ENCODE data around the gene RIMS4. TPM values are rescaled to one million over a fixed set of nuclear protein-coding genes. Genes with fewer than 3 reads are reported as not detected.
"Not testable (repeated sequence)": the region's sequence is repeated elsewhere in the genome, so short reads cannot be mapped to it uniquely, and the experiment has no call there.

Gene RIMS4
- total RNA-seq, 2 experiments from 2014 or later, result not detected

DNA sequence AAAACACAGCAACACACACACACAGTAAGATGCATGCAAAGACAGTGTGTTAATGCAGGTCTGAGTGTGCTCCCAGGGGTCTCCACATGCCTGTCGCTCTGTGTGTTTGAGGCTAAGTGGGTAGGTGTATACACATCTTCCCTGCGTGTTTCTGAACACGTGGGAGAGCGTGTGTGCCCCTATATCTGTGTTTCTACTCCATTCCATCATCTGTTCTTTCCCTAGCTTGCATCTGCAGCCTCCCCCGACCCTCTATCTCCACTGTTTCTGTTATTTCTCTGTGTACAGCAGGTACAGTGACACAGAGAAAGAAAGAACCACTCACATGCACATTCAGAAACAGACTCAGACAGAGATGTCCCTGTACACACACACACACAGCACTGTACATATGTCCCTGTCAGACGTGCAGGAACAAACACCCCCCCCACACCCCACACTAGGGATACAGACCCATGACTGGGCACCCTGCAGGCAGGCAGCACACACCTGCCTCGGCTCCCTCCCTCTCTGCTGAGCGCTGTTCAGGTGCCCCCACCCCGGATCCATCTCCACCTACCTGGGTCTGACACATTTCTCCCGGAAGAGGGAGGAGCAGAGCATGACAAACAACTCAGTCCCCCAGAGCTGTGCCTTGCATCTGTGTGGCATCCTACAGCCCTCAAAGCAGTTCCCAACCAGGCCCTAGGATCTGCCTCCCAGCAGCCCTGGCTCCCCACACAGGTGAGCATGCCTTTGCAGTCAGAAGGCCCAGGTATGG, 37.1 kb downstream of the RIMS4 start:
- Mint-ChIP-seq H3K27ac (no peak overlapping the region), H3K9me3 (no peaks in the 10 kb centered on the region), H3K36me3 (no peaks in the 10 kb centered on the region), H3K4me1 (no peaks in the 10 kb centered on the region), H3K27me3 (peaks cover 8% of the 10 kb centered on the region), H3K4me3 (no peak overlapping the region)
- no peak for DNase-seq
- no peak for ATAC-seq (ENCODE audit: low read depth)
- POLR2A ChIA-PET, result no interaction called here

DNA sequence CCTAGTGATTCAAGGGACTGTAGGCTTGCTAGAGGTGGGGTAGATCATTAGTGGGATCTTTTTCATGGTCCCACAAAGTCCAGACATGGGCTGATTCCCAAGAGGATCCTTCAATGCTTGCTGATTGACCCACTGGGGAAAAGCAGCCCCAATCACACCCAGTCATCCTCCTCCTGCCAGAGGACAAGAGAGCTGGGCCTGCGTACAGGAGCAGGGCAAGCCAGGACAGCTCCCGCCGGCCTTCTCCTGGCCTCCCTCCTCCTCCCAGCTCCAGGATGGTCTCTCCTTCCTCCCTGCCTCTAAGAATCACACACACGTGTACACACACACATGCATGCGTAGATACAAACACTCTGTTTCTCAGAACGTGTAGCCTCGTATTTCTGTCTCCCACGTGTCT, 37.7 kb downstream of the RIMS4 start:
- Mint-ChIP-seq H3K9me3 (no peaks in the 10 kb centered on the region), H3K27me3 (peaks cover 8% of the 10 kb centered on the region), H3K27ac (no peak overlapping the region), H3K36me3 (no peaks in the 10 kb centered on the region), H3K4me1 (no peaks in the 10 kb centered on the region), H3K4me3 (no peak overlapping the region)
- ATAC-seq (ENCODE audit: low read depth) (no peak), DNase-seq (no peak)
- POLR2A ChIA-PET, result no interaction called here

DNA sequence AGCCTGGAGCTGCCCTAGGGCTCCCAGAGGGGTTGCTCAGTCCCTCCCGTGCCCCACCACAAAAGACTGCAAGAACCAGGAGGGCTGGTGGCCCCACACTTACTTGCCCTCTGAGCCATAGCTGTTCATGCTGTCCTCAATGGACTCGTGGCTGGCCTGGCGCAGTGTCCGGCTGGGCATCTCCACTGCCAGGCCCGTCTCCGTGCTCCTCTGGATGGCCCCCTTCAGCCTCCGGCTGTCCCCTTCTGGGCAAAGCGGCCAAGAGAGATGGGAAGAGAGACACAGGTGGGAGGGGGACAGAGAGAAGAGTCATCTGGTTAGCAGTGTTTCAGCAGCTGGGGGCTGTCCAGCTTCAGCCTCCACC, 39.2 kb downstream of the RIMS4 start:
- no peak for DNase-seq
- Mint-ChIP-seq H3K4me1 (no peaks in the 10 kb centered on the region), H3K9me3 (no peaks in the 10 kb centered on the region), H3K36me3 (no peaks in the 10 kb centered on the region), H3K27me3 (peaks cover 8% of the 10 kb centered on the region), H3K4me3 (no peak overlapping the region), H3K27ac (no peak overlapping the region)
- ATAC-seq (ENCODE audit: low read depth), result no peak
- POLR2A ChIA-PET, result no interaction called here

- Mint-ChIP-seq H3K36me3 (no peaks in the 10 kb centered on the region), H3K4me1 (no peaks in the 10 kb centered on the region), H3K4me3 (no peak overlapping the region), H3K27me3 (peaks cover 10% of the 10 kb centered on the region), H3K27ac (no peak overlapping the region), H3K9me3 (no peaks in the 10 kb centered on the region)
- ATAC-seq (ENCODE audit: low read depth) (no peak), DNase-seq (no peak)
- POLR2A ChIA-PET, result no interaction called here
These were observed 39.7 kb downstream of the RIMS4 start for GRCh38 chr20:44770484-44771171.

DNA sequence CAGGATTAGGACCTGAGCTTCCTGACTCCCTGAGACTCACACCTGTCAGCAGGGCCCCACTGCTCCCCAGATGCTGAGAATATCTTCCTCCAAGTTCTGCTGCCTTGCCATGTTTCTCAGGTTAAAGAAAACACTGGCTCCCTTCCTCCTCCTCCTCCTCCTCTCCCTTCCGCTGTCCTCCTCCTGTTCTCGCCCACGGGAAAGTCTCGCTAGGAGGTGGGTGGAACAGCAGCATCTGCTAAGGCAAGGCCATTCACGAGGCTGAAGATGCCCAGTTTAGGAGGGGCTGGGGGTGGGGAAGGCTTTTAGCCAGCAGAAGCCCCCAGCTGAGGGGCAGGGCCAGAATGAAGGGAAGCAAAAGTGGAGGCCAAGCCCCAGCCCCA, 40.9 kb downstream of the RIMS4 start:
- no peaks in the 10 kb centered on the region for H3K4me1 Mint-ChIP-seq
- H3K27me3 Mint-ChIP-seq, result peaks cover 12% of the 10 kb centered on the region
- H3K9me3 Mint-ChIP-seq, result no peaks in the 10 kb centered on the region
- POLR2A ChIA-PET, result no interaction called here
- ATAC-seq (ENCODE audit: low read depth) (no peak), DNase-seq (no peak)
- H3K36me3 Mint-ChIP-seq, result no peaks in the 10 kb centered on the region
- no peak overlapping the region for H3K4me3 Mint-ChIP-seq
- H3K27ac Mint-ChIP-seq, result no peak overlapping the region

DNA sequence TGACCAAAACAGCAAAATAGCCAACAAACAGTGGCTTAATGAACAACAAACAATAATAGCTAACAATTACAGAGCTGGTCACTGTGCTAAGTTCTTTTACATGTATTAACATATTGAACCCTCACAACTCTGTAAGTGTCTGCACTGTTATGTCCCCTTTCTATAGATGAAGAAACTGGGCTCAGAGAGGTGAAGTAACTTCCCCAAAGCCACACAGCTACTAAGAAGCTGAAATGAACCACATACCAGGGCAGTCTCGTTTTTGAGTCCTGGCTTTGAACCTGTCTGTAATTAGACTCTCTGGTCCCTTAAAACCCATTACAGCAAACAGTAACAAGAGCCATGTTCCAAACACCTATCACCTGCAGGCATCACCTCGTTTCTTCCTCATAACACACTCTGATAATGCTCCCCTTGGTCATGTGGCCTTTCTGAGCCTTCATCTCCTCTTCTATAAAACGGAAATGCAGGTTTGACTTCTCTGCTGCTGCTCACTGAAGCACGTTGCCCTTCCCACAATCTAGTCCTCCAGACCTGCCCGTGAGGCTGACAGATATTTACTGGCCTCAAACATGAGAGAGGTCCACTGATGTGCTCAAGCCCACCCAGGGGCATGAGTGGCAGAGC, 41.4 kb downstream of the RIMS4 start:
- DNase-seq (no peak), ATAC-seq (ENCODE audit: low read depth) (no peak)
- H3K27ac Mint-ChIP-seq, result no peak overlapping the region
- peaks cover 12% of the 10 kb centered on the region for H3K27me3 Mint-ChIP-seq
- no peaks in the 10 kb centered on the region for H3K4me1 Mint-ChIP-seq
- H3K9me3 Mint-ChIP-seq, result no peaks in the 10 kb centered on the region
- no peak overlapping the region for H3K4me3 Mint-ChIP-seq
- POLR2A ChIA-PET, result no interaction called here
- no peaks in the 10 kb centered on the region for H3K36me3 Mint-ChIP-seq

DNA sequence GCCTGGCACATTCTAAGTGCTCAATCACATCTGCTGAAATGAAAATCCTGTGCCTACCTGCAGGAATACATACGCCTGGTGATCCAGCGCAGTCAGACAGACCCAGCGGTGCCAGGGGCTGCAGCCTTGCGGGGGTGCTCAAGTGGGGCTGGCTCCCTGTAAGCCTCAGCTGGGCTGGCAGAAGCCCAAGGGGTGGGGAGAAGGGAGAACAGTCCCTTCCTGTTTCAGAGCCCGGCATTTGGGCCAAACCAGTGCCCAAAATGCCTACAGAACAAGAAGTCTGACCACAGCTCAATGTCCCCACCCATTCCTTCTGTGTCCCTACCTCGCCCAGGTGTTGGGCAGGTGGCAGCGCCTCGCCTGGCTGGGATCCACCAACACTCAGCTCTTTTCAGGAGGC, 42.1 kb downstream of the RIMS4 start:
- Mint-ChIP-seq H3K4me3 (no peak overlapping the region), H3K9me3 (no peaks in the 10 kb centered on the region), H3K27me3 (peaks cover 12% of the 10 kb centered on the region), H3K4me1 (no peaks in the 10 kb centered on the region), H3K27ac (no peak overlapping the region), H3K36me3 (no peaks in the 10 kb centered on the region)
- no peak for DNase-seq
- no peak for ATAC-seq (ENCODE audit: low read depth)
- POLR2A ChIA-PET, result no interaction called here

- Mint-ChIP-seq H3K4me1 (no peaks in the 10 kb centered on the region), H3K27me3 (peaks cover 12% of the 10 kb centered on the region), H3K36me3 (no peaks in the 10 kb centered on the region), H3K4me3 (no peak overlapping the region), H3K9me3 (no peaks in the 10 kb centered on the region), H3K27ac (no peak overlapping the region)
- DNase-seq (no peak), ATAC-seq (ENCODE audit: low read depth) (no peak)
- POLR2A ChIA-PET, result no interaction called here
These were observed 44.5 kb downstream of the RIMS4 start for GRCh38 chr20:44765701-44766347.

GRCh38 chr20:44765091-44765490, 45.3 kb downstream of the RIMS4 start:
- no peak overlapping the region for H3K4me3 Mint-ChIP-seq
- POLR2A ChIA-PET, result no interaction called here

GRCh38 chr20:44763798-44764197, 46.5 kb downstream of the RIMS4 start:
- H3K27me3 Mint-ChIP-seq; H3K36me3 Mint-ChIP-seq; H3K27ac Mint-ChIP-seq; POLR2A ChIA-PET; H3K9me3 Mint-ChIP-seq; DNase-seq; H3K4me1 Mint-ChIP-seq; ATAC-seq (ENCODE audit: low read depth); H3K4me3 Mint-ChIP-seq: not testable (repeated sequence)

More at GRCh38 chr20:44765091-44765490, 45.3 kb downstream of the RIMS4 start:
- peaks cover 10% of the 10 kb centered on the region for H3K27me3 Mint-ChIP-seq
- H3K9me3 Mint-ChIP-seq, result no peaks in the 10 kb centered on the region
- no peaks in the 10 kb centered on the region for H3K36me3 Mint-ChIP-seq
- no peaks in the 10 kb centered on the region for H3K4me1 Mint-ChIP-seq
- DNase-seq (no peak), ATAC-seq (ENCODE audit: low read depth) (no peak)
- no peak overlapping the region for H3K27ac Mint-ChIP-seq

DNA sequence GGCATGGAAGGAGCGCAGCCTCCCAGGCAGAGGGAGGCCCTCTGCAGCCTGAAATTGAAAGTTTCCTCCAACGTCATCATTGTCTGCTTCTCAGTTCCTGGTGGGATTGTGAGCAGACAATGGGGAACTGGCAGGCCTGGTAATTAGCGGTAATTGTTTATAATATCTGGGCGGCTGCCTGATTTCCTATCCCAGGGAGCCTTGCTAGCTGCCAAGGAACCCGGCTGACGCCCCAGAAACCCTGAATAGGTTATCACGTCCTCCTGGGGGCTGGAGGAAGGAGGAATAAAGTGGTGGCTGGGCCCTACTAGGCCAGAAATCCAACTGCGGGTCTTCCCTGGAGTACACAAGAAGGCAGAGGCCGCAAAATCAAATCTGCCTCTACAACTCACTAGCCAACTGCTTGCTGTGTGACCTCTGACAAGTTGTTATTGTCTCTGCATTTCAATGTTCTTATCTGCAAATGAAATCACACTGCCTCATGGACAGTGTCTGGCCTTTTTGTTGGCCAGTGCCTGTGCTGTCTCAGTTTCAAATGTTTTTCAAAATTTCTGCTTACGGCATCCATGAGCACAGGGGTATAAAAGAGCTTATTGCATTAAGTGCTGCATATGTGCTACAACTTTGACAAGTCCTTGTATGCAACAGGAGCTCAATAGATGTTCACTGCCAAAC, 47.7 kb downstream of the RIMS4 start:
- H3K27ac Mint-ChIP-seq, result no peak overlapping the region
- no peaks in the 10 kb centered on the region for H3K36me3 Mint-ChIP-seq
- DNase-seq (no peak), ATAC-seq (ENCODE audit: low read depth) (no peak)
- POLR2A ChIA-PET, result no interaction called here
- no peak overlapping the region for H3K4me3 Mint-ChIP-seq
- peaks cover 7% of the 10 kb centered on the region for H3K4me1 Mint-ChIP-seq
- H3K9me3 Mint-ChIP-seq, result no peaks in the 10 kb centered on the region
- H3K27me3 Mint-ChIP-seq, result peaks cover 4% of the 10 kb centered on the region

GRCh38 chr20:44761423-44761822, 48.9 kb downstream of the RIMS4 start:
- DNase-seq (no peak), ATAC-seq (ENCODE audit: low read depth) (no peak)
- H3K27ac Mint-ChIP-seq, result no peak overlapping the region
- H3K36me3 Mint-ChIP-seq, result no peaks in the 10 kb centered on the region
- H3K9me3 Mint-ChIP-seq, result no peaks in the 10 kb centered on the region
- POLR2A ChIA-PET, result no interaction called here
- H3K4me3 Mint-ChIP-seq, result no peak overlapping the region
- H3K27me3 Mint-ChIP-seq, result peaks cover 4% of the 10 kb centered on the region
- peaks cover 7% of the 10 kb centered on the region for H3K4me1 Mint-ChIP-seq

- H3K27ac Mint-ChIP-seq, result no peak overlapping the region
- H3K27me3 Mint-ChIP-seq, result no peaks in the 10 kb centered on the region
- POLR2A ChIA-PET, result no interaction called here
- ATAC-seq (ENCODE audit: low read depth), result no peak
- no peak overlapping the region for H3K4me3 Mint-ChIP-seq
- peaks cover 7% of the 10 kb centered on the region for H3K4me1 Mint-ChIP-seq
- no peaks in the 10 kb centered on the region for H3K9me3 Mint-ChIP-seq
- H3K36me3 Mint-ChIP-seq, result no peaks in the 10 kb centered on the region
- no peak for DNase-seq
These were observed 50.8 kb downstream of the RIMS4 start for GRCh38 chr20:44759595-44759994.

Data from activated naive CD8-positive, alpha-beta T cell treated with anti-CD3 and anti-CD28 coated beads, Interleukin-2, amount 10 ng/mL, durations not matched to agents 7 days and 5 days (primary cell).